Fibroblast of lung (primary cell): ENCODE measurements around the gene PRUNE2. TPM values are rescaled to one million over a fixed set of nuclear protein-coding genes. Genes with fewer than 3 reads are reported as not detected.

ENCODE experiments used
- DNase-seq, 2 donors: peaks; one replicate each; pipeline versions ENCODE4 v3.0.0 to v3.0.0-alpha.2; 2010; ENCODE audit warnings: low read depth in 2 of 2
- H2AFZ ChIP-seq: 2 replicates; pipeline ENCODE4 v1.5.1; 2012; ENCODE audit warnings: low read length, control low read depth, inconsistent platforms
- H3K27ac ChIP-seq: 2 replicates; pipeline ENCODE4 v1.5.1; 2011; ENCODE audit warnings: low read length, control low read depth; ENCODE audit not compliant: insufficient read depth
- H3K27me3 ChIP-seq: 2 replicates; pipeline ENCODE4 v1.5.1; 2011; ENCODE audit warnings: mild to moderate bottlenecking, low read length; ENCODE audit not compliant: control insufficient read depth, insufficient read depth
- H3K36me3 ChIP-seq: 2 replicates; pipeline ENCODE4 v1.5.1; 2011; ENCODE audit warnings: low read length; ENCODE audit not compliant: control insufficient read depth, insufficient read depth
- H3K4me1 ChIP-seq: 2 replicates; pipeline ENCODE4 v1.5.1; 2011; ENCODE audit warnings: low read length; ENCODE audit not compliant: control insufficient read depth, insufficient read depth; ENCODE audit errors: extremely low read depth
- H3K4me2 ChIP-seq: 2 replicates; pipeline ENCODE4 v1.5.1; 2011; ENCODE audit warnings: low read length, control low read depth; ENCODE audit not compliant: insufficient read depth; ENCODE audit errors: extremely low read depth
- H3K4me3 ChIP-seq, 4 experiments: fragments of 200-600 bp in 1 of 4; sonication (generic) in 1 of 4; replicated peaks in 1 of 4; 2 replicates each; pipeline ENCODE4 v1.5.1; 2011 to 2016; ENCODE audit warnings: low read length in 4 of 4, low read depth in 3 of 4, mild to moderate bottlenecking in 3 of 4, control low read depth in 2 of 4, inconsistent platforms in 1 of 4, mixed read lengths in 1 of 4; ENCODE audit not compliant: insufficient read depth in 1 of 4; ENCODE audit errors: control extremely low read depth in 1 of 4
- H3K79me2 ChIP-seq: 2 replicates; pipeline ENCODE4 v1.5.1; 2012; ENCODE audit warnings: mild to moderate bottlenecking, low read length, inconsistent platforms; ENCODE audit not compliant: control insufficient read depth, insufficient read depth
- H3K9ac ChIP-seq: 2 replicates; pipeline ENCODE4 v1.5.1; 2011; ENCODE audit warnings: mild to moderate bottlenecking, low read length, control low read depth; ENCODE audit not compliant: insufficient read depth
- H3K9me3 ChIP-seq: 2 replicates; pipeline ENCODE4 v1.5.1; 2012; ENCODE audit warnings: low read depth, low read length; ENCODE audit not compliant: control insufficient read depth, insufficient read depth
- H4K20me1 ChIP-seq: 2 replicates; pipeline ENCODE4 v1.5.1; 2011; ENCODE audit warnings: low read length; ENCODE audit not compliant: control insufficient read depth, insufficient read depth; ENCODE audit errors: extremely low read depth
- EZH2 ChIP-seq: IDR thresholded peaks from 2 replicates; pipeline ENCODE4 v1.5.1; 2012; ENCODE audit warnings: low read length, control low read depth, mild to moderate bottlenecking; ENCODE audit errors: missing control alignments
- polyA plus RNA-seq, 2 donors: library from polyadenylated mRNA; depleted of rRNA in 1 of 2; stranded (reverse) in 1 of 2; unstranded in 1 of 2; fragments of >200 nt; gene quantifications; 2 replicates each; pipeline ENCODE4 v1.2.1, GENCODE V29; 2011 to 2012; ENCODE audit warnings: missing spikeins in 1 of 2
- total RNA-seq: library from RNA; depleted of rRNA; stranded (reverse); fragments of >200 nt; gene quantifications from 2 replicates; pipeline ENCODE4 v1.2.1, GENCODE V29; 2014
- TF ChIP-seq, protein P1 (sequence below), 2 donors: IDR thresholded peaks in 1 of 2; conservative IDR thresholded peaks in 1 of 2; 1 replicate in 1 of 2; 2 replicates in 1 of 2; pipeline ENCODE4 v1.5.1; 2011 to 2012; ENCODE audit warnings: low read length in 2 of 2, control low read depth in 1 of 2, inconsistent platforms in 1 of 2, low read depth in 1 of 2, mild to moderate bottlenecking in 1 of 2

Gene PRUNE2
- total and polyA plus RNA-seq, 2 donors (not counting 1 experiment from before 2014, with no cell fraction given), result 5.4 to 95.6 TPM

DNA sequence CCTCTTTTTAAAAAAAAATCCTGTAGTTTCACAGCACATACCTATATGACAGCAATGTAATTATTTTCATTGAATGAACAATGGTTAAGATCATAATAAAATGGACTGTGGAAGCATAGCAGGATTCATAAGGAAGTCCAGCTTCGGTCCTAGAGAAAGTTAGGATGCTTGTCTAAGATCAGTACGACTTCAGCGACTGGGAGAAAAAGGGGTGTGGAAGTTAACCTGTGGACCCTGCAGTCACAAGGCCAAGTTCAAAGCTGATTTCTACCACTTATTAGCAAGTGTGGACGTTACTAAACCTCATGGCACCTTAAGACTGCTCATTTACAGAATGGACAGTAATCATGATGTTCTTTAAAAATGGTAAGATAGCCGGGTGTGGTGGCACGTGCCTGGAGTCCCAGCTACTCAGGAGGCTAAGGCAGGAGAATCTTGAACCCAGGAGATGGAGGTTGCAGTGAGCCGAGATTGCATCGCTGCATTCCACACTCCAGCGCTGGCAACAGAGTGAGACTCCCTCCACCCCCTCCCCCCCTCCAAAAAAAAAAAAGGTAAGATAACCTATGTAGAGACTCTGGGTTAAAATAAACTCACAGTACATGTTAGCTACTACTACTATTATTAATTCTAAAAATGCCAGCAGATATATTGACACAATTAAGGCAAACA lies 213.3 kb downstream of the PRUNE2 start:
- H3K4me1 ChIP-seq, result peaks cover 5% of the 10 kb centered on the region
- no peaks in the 10 kb centered on the region for H4K20me1 ChIP-seq
- no peaks in the 10 kb centered on the region for H3K79me2 ChIP-seq
- H3K4me3 ChIP-seq, result no peak overlapping the region
- peaks cover 8% of the 10 kb centered on the region for H3K27me3 ChIP-seq
- H3K27ac ChIP-seq, result no peak overlapping the region
- H3K9ac ChIP-seq, result no peak overlapping the region
- no peaks in the 10 kb centered on the region for H3K36me3 ChIP-seq
- no peak overlapping the region for H2AFZ ChIP-seq
- no peak overlapping the region for H3K4me2 ChIP-seq
- no peaks in the 10 kb centered on the region for H3K9me3 ChIP-seq
- TF ChIP-seq, protein P1, sequence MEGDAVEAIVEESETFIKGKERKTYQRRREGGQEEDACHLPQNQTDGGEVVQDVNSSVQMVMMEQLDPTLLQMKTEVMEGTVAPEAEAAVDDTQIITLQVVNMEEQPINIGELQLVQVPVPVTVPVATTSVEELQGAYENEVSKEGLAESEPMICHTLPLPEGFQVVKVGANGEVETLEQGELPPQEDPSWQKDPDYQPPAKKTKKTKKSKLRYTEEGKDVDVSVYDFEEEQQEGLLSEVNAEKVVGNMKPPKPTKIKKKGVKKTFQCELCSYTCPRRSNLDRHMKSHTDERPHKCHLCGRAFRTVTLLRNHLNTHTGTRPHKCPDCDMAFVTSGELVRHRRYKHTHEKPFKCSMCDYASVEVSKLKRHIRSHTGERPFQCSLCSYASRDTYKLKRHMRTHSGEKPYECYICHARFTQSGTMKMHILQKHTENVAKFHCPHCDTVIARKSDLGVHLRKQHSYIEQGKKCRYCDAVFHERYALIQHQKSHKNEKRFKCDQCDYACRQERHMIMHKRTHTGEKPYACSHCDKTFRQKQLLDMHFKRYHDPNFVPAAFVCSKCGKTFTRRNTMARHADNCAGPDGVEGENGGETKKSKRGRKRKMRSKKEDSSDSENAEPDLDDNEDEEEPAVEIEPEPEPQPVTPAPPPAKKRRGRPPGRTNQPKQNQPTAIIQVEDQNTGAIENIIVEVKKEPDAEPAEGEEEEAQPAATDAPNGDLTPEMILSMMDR (conservative IDR thresholded peaks at IDR 0.05 in 1 of 2, IDR thresholded peaks at IDR 0.05 in 1 of 2; ENCODE audit: low read depth in 1 of 2, low read length in 2 of 2), result no peak
- no peak for TF ChIP-seq EZH2
- no peak for DNase-seq

DNA sequence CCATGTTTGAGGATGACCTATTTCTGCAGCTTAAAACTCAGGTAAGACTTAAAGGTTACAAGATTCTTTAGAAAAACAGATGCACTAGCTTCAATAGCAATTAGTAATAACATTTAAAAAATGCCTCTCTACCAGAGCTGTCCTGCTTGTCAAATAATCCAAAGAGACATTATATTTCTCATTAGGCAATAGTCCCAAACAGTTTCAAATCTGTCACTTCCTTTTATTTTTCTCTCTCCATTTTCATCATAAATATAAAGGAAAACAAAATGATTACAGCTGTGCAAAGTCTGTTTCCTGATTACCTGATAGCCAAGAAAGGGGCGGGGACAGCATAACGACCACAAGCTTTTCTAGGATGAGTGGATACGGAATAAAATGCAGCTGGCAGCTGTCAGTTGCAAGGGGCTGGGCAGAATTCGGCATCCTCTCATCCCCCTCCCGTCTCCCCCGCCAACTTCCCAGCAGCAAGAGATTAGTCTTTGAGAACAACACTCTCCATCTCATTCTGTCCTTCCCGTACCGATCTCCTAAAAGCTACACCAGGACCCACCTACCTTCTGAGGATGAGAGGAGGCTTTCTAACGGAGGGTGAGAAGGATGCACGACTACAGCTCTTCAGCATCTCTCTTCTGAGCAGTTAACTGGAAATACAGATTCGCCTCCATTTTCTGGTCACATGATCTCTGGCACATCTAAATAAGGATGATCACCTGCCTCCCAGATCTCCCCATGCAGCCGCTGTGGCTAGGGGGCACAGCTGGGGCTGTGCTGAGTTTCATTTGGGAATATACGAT lies 214.2 kb downstream of the PRUNE2 start:
- H3K4me2 ChIP-seq, result peak overlapping the region; percentile 39
- DNase-seq, result peak in 1 of 2 donors; percentile 28

DNA sequence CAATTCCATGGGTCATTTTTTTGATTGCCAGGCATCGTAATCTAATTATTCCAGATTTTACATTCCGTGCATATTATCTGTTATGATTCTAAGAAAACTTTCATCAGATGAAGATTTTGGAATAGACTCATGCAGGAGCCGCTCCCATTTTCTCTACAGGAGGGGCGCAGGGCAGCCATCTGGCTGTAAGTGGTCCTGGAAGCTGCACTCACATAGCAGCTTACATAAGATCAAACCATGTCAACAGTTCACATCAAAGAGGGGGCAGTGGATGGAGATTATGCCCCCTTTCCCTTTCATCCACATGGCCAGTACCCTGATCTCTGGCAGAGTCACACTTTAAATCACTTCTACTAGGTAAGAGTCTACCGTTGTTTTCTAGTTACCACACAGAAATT lies 214.9 kb downstream of the PRUNE2 start:
- no peak overlapping the region for H3K27ac ChIP-seq
- no peaks in the 10 kb centered on the region for H3K36me3 ChIP-seq
- no peak overlapping the region for H3K4me2 ChIP-seq
- no peaks in the 10 kb centered on the region for H3K9me3 ChIP-seq
- H4K20me1 ChIP-seq, result no peaks in the 10 kb centered on the region
- no peaks in the 10 kb centered on the region for H3K79me2 ChIP-seq
- H3K9ac ChIP-seq, result no peak overlapping the region
- H2AFZ ChIP-seq, result no peak overlapping the region
- peaks cover 8% of the 10 kb centered on the region for H3K27me3 ChIP-seq
- TF ChIP-seq EZH2, result no peak
- TF ChIP-seq, protein P1 (conservative IDR thresholded peaks at IDR 0.05 in 1 of 2, IDR thresholded peaks at IDR 0.05 in 1 of 2; ENCODE audit: low read depth in 1 of 2, low read length in 2 of 2), result no peak
- H3K4me3 ChIP-seq, result no peak overlapping the region
- DNase-seq, result no peak
- peaks cover 7% of the 10 kb centered on the region for H3K4me1 ChIP-seq

More for the DNA sequence above, 214.2 kb downstream of the PRUNE2 start:
- Histone ChIP-seq H3K79me2 (no peaks in the 10 kb centered on the region), H3K9me3 (no peaks in the 10 kb centered on the region), H3K4me1 (peaks cover 7% of the 10 kb centered on the region), H3K9ac (no peak overlapping the region), H3K36me3 (no peaks in the 10 kb centered on the region), H3K27me3 (peaks cover 8% of the 10 kb centered on the region), H2AFZ (peak overlapping the region; percentile 42), H4K20me1 (no peaks in the 10 kb centered on the region), H3K4me3 (peak overlapping the region in 2 of 4 experiments; percentile 39 to 74), H3K27ac (no peak overlapping the region)
- TF ChIP-seq, protein P1 (conservative IDR thresholded peaks at IDR 0.05 in 1 of 2, IDR thresholded peaks at IDR 0.05 in 1 of 2; ENCODE audit: low read depth in 1 of 2, low read length in 2 of 2), result no peak
- no peak for TF ChIP-seq EZH2
